ENCODE measurements around the gene LXN.

LXN gene

GRCh38 chr3:158642474-158643210 lies 29.8 kb downstream of the LXN start:
- DNase-seq (ENCODE audit: extremely low read depth, low read depth): no peak
- TF ChIP-seq, protein P1, sequence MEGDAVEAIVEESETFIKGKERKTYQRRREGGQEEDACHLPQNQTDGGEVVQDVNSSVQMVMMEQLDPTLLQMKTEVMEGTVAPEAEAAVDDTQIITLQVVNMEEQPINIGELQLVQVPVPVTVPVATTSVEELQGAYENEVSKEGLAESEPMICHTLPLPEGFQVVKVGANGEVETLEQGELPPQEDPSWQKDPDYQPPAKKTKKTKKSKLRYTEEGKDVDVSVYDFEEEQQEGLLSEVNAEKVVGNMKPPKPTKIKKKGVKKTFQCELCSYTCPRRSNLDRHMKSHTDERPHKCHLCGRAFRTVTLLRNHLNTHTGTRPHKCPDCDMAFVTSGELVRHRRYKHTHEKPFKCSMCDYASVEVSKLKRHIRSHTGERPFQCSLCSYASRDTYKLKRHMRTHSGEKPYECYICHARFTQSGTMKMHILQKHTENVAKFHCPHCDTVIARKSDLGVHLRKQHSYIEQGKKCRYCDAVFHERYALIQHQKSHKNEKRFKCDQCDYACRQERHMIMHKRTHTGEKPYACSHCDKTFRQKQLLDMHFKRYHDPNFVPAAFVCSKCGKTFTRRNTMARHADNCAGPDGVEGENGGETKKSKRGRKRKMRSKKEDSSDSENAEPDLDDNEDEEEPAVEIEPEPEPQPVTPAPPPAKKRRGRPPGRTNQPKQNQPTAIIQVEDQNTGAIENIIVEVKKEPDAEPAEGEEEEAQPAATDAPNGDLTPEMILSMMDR (IDR thresholded peaks at IDR 0.05; ENCODE audit: low read depth, low read length, missing control alignments): no peak
- H3K4me3 ChIP-seq (replicated peaks; ENCODE audit: low read depth, low read length): no peak overlapping the region

- TF ChIP-seq, protein P1 (IDR thresholded peaks at IDR 0.05; ENCODE audit: low read depth, low read length, missing control alignments): no peak
- H3K4me3 ChIP-seq (replicated peaks; ENCODE audit: low read depth, low read length): no peak overlapping the region
- DNase-seq (ENCODE audit: extremely low read depth, low read depth): no peak
Observed at GRCh38 chr3:158642005-158642404, 30.4 kb downstream of the LXN start.

DNA sequence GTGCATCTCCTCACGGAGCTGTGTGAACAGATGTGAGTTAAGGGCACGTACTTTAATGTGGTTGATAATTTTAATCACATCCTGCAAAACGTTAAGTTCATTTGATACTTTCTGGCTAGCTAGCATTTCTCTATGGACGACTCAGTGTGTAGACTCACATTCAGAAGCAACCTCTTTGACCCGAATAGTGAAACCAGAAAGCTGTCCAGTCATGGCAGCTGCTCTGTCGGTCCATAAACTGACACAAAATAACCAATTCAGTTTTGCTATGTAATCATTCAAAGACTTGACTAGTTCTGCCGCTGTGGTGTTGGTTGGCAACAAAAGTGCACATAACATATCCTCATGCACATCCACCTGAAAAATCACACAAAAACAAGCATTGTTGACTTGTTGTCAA lies 31.8 kb downstream of the LXN start:
- no peak overlapping the region for H3K4me3 ChIP-seq (replicated peaks; ENCODE audit: low read depth, low read length)
- TF ChIP-seq, protein P1 (IDR thresholded peaks at IDR 0.05; ENCODE audit: low read depth, low read length, missing control alignments): no peak
- no peak for DNase-seq (ENCODE audit: extremely low read depth, low read depth)

DNA sequence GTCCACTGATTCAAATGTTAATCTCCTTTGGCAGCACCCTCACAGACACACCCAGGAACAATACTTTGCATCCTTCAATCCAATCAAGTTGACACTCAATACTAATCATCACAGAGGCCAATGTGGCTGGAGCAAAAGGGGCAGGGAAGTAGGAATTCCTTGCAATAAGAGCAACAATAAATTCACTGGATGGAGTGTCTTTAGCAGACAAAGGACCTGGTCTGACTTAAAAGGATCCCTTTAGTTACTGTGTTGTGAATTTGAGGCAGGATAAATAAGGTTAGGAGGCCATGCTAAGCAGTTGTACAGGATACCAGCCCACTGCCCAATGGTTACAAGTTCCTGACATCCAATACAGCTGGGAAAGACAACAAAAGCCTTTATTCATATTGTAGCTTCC lies 40.5 kb downstream of the LXN start:
- no peak for DNase-seq (ENCODE audit: extremely low read depth, low read depth)
- no peak overlapping the region for H3K4me3 ChIP-seq (replicated peaks; ENCODE audit: low read depth, low read length)

GRCh38 chr3:158625881-158626280 lies 46.6 kb downstream of the LXN start:
- no peak overlapping the region for H3K4me3 ChIP-seq (replicated peaks; ENCODE audit: low read depth, low read length)
- TF ChIP-seq, protein P1 (IDR thresholded peaks at IDR 0.05; ENCODE audit: low read depth, low read length, missing control alignments): no peak
- DNase-seq (ENCODE audit: extremely low read depth, low read depth): no peak

More for the DNA sequence above, 40.5 kb downstream of the LXN start:
- TF ChIP-seq, protein P1 (IDR thresholded peaks at IDR 0.05; ENCODE audit: low read depth, low read length, missing control alignments): no peak

- TF ChIP-seq, protein P1 (IDR thresholded peaks at IDR 0.05; ENCODE audit: low read depth, low read length, missing control alignments): no peak
- H3K4me3 ChIP-seq (replicated peaks; ENCODE audit: low read depth, low read length): no peak overlapping the region
- no peak for DNase-seq (ENCODE audit: extremely low read depth, low read depth)
Observed at GRCh38 chr3:158617982-158618875, 54.2 kb downstream of the LXN start.
